ENCODE data around the gene HPCA. TPM values are rescaled to one million over a fixed set of nuclear protein-coding genes. Genes with fewer than 3 reads are reported as not detected.

Gene HPCA
- total RNA-seq, 4 donors from 2014 or later: not detected

GRCh38 chr1:32858791-32859190, 27.5 kb upstream of the HPCA start:
- no peak for DNase-seq
- TF ChIP-seq, protein P1, sequence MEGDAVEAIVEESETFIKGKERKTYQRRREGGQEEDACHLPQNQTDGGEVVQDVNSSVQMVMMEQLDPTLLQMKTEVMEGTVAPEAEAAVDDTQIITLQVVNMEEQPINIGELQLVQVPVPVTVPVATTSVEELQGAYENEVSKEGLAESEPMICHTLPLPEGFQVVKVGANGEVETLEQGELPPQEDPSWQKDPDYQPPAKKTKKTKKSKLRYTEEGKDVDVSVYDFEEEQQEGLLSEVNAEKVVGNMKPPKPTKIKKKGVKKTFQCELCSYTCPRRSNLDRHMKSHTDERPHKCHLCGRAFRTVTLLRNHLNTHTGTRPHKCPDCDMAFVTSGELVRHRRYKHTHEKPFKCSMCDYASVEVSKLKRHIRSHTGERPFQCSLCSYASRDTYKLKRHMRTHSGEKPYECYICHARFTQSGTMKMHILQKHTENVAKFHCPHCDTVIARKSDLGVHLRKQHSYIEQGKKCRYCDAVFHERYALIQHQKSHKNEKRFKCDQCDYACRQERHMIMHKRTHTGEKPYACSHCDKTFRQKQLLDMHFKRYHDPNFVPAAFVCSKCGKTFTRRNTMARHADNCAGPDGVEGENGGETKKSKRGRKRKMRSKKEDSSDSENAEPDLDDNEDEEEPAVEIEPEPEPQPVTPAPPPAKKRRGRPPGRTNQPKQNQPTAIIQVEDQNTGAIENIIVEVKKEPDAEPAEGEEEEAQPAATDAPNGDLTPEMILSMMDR (IDR thresholded peaks at IDR 0.05): no peak
- no peak for TF ChIP-seq POLR2A (IDR thresholded peaks at IDR 0.05)
- 90 to 91% methylated on average over 7 of the region's 7 CpGs for WGBS, 2 donors
- Histone ChIP-seq H3K27ac (no peak overlapping the region), H3K4me3 (no peak overlapping the region), H3K36me3 (peaks cover 0 to 83% (median 11%) of the 10 kb centered on the region in 3 donors), H3K27me3 (no peaks in the 10 kb centered on the region), H3K4me1 (peaks cover 0 to 13% (median 5%) of the 10 kb centered on the region in 3 donors), H3K9me3 (no peaks in the 10 kb centered on the region)
- intact Hi-C loops (cut with DNase I): no loop called here

- H3K27ac ChIP-seq: no peak overlapping the region
- H3K27me3 ChIP-seq: no peaks in the 10 kb centered on the region
- peaks cover 0 to 13% (median 5%) of the 10 kb centered on the region in 3 donors for H3K4me1 ChIP-seq
- H3K9me3 ChIP-seq: no peaks in the 10 kb centered on the region
- TF ChIP-seq, protein P1 (IDR thresholded peaks at IDR 0.05): no peak
- TF ChIP-seq POLR2A (IDR thresholded peaks at IDR 0.05): no peak
- 74 to 96% methylated on average over 2 of the region's 2 CpGs for WGBS, 2 donors
- peaks cover 0 to 83% (median 11%) of the 10 kb centered on the region in 3 donors for H3K36me3 ChIP-seq
- no peak overlapping the region for H3K4me3 ChIP-seq
- intact Hi-C loops (cut with DNase I): no loop called here
- DNase-seq: no peak
Measured at GRCh38 chr1:32859915-32860314, 26.4 kb upstream of the HPCA start.

DNA sequence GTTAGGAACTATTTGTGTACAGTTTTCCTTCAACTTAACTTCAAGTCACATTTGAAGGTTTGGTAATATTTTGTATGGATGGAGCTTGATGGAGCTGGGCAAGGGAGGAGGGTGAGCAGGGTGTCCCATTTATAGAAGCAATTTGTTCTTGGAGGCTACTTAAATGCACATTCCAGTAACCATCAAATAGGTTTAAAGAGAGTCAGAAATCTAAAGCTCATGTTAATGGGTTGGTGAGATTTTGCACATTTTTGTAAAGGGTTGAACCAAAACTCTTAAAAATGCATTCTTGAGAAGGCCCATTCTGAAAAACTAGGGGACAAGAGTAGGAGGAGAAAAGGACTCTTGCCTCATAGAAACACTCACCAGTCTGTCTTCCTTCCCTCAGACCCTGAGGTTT, 25.7 kb upstream of the HPCA start:
- DNase-seq: no peak
- no peak overlapping the region for H3K4me3 ChIP-seq
- no peak overlapping the region for H3K27ac ChIP-seq
- peaks cover 0 to 18% (median 7%) of the 10 kb centered on the region in 3 donors for H3K4me1 ChIP-seq
- TF ChIP-seq, protein P1 (IDR thresholded peaks at IDR 0.05): no peak
- TF ChIP-seq POLR2A (IDR thresholded peaks at IDR 0.05): no peak
- no peaks in the 10 kb centered on the region for H3K27me3 ChIP-seq
- intact Hi-C loops (cut with DNase I): no loop called here
- H3K36me3 ChIP-seq: peaks cover 0 to 79% (median 11%) of the 10 kb centered on the region in 3 donors
- no peaks in the 10 kb centered on the region for H3K9me3 ChIP-seq

- Histone ChIP-seq H3K9me3 (no peaks in the 10 kb centered on the region), H3K4me3 (no peak overlapping the region), H3K27me3 (no peaks in the 10 kb centered on the region), H3K36me3 (peaks cover 0 to 63% (median 0%) of the 10 kb centered on the region in 3 donors), H3K27ac (no peak overlapping the region), H3K4me1 (peaks cover 0 to 19% (median 8%) of the 10 kb centered on the region in 3 donors)
- 29 to 88% methylated on average over 1 to 3 of the region's 3 CpGs for WGBS, 2 donors
- intact Hi-C loops (cut with DNase I): no loop called here
- no peak for TF ChIP-seq POLR2A (IDR thresholded peaks at IDR 0.05)
- TF ChIP-seq, protein P1 (IDR thresholded peaks at IDR 0.05): no peak
- no peak for DNase-seq
Measured at GRCh38 chr1:32861904-32862695, 24.2 kb upstream of the HPCA start.

GRCh38 chr1:32863218-32863880, 22.9 kb upstream of the HPCA start:
- no peak for DNase-seq
- Histone ChIP-seq H3K4me3 (no peak overlapping the region), H3K27ac (no peak overlapping the region), H3K36me3 (peaks cover 0 to 56% (median 0%) of the 10 kb centered on the region in 3 donors), H3K27me3 (no peaks in the 10 kb centered on the region), H3K4me1 (peaks cover 0 to 19% (median 8%) of the 10 kb centered on the region in 3 donors), H3K9me3 (no peaks in the 10 kb centered on the region)
- TF ChIP-seq, protein P1 (IDR thresholded peaks at IDR 0.05): no peak
- no peak for TF ChIP-seq POLR2A (IDR thresholded peaks at IDR 0.05)
- intact Hi-C loops (cut with DNase I): no loop called here
- WGBS, 2 donors: 80 to 87% methylated on average over 2 to 3 of the region's 4 CpGs

All from esophagus squamous epithelium (tissue), 5 donors.